PC-3 (cell line): Measurements from ENCODE around the gene IER2.

Source experiments
- CTCF ChIP-seq: fragments of 300-600 bp; sonication (generic); conservative IDR thresholded peaks from 2 replicates; pipeline ENCODE4 v1.5.1; 2017; ENCODE audit warnings: antibody characterized with exemption, low read depth, mild to moderate bottlenecking, low read length
- EZH2phosphoT487 ChIP-seq: fragments of 300-600 bp; sonication (generic); IDR thresholded peaks from 2 replicates; pipeline ENCODE4 v1.6.1; 2018; ENCODE audit warnings: mild to moderate bottlenecking, antibody characterized with exemption, low read length, borderline replicate concordance

- TF ChIP-seq EZH2phosphoT487 = no peak
- TF ChIP-seq CTCF = no peak; the same call in 1 of the 2 replicates
Measured at GRCh38 chr19:13195678-13196077, 45.5 kb downstream of the IER2 start.
